Adipose tissue (tissue), 3 donors: Measurements from ENCODE around the gene SMARCD1. TPM values are rescaled to one million over a fixed set of nuclear protein-coding genes. Genes with fewer than 3 reads are reported as not detected.

Source experiments
- polyA plus RNA-seq, 3 donors: library from polyadenylated mRNA; stranded (reverse); fragments of 200-250 nt; gene quantifications; one replicate each; pipeline ENCODE4 v1.2.3, GENCODE V29; 2013
- donor health status: healthy with polysubstance abuse.
- donor health status: Bipolar disorder and iron deficiency.
- donor health status: healthy.

SMARCD1 gene
- polyA plus RNA-seq, 3 donors = 15.8 to 38.4 (median 17.9) TPM

Other genes starting within 250 kb of the SMARCD1 start
- 1 to 10 TPM; 1.6 to 3.2 (median 1.9) TPM for gene BCDIN3D, start 242.2 kb upstream of the SMARCD1 start, polyA plus RNA-seq
- gene FAIM2, start 181.4 kb upstream of the SMARCD1 start, polyA plus RNA-seq = 1 to 10 TPM in 1 of 3 donors, under 1 TPM in 2; 0.19 to 6.0 (median 0.53) TPM
- under 1 TPM in 1 of 3 donors, not detected in 2; 0.06 TPM for gene AQP2, start 134.6 kb upstream of the SMARCD1 start, polyA plus RNA-seq
- under 1 TPM; 0.34 to 0.98 (median 0.76) TPM for gene AQP5, start 123.5 kb upstream of the SMARCD1 start, polyA plus RNA-seq
- gene AQP6, start 112.4 kb upstream of the SMARCD1 start, polyA plus RNA-seq = 1 to 10 TPM in 1 of 3 donors, under 1 TPM in 2; 0.06 to 1.7 (median 0.06) TPM
- 1 to 10 TPM; 1.8 to 5.4 (median 3.0) TPM for gene RACGAP1, start 59.8 kb upstream of the SMARCD1 start, polyA plus RNA-seq
- 1 to 10 TPM in 1 of 3 donors, under 1 TPM in 2; 0.38 to 5.4 (median 0.65) TPM for gene ASIC1, start 27.7 kb upstream of the SMARCD1 start, polyA plus RNA-seq
- 1,000 to 10,000 TPM in 1 of 3 donors, 100 to 1,000 TPM in 2; 119 to 1,308 (median 222) TPM for gene GPD1, start 18.7 kb downstream of the SMARCD1 start, polyA plus RNA-seq
- gene COX14, start 26.9 kb downstream of the SMARCD1 start, polyA plus RNA-seq = 100 to 1,000 TPM in 2 of 3 donors, 10 to 100 TPM in 1; 57.4 to 174 (median 134) TPM
- gene CERS5, start 82.0 kb downstream of the SMARCD1 start, polyA plus RNA-seq = 10 to 100 TPM; 17.0 to 26.1 (median 24.9) TPM
- 100 to 1,000 TPM in 2 of 3 donors, 10 to 100 TPM in 1; 15.9 to 134 (median 108) TPM for gene LIMA1, start 198.2 kb downstream of the SMARCD1 start, polyA plus RNA-seq